RKO (cell line): Measurements from ENCODE around the gene OR5K3.
"Not testable (repeated sequence)": the region's sequence is repeated elsewhere in the genome, so short reads cannot be mapped to it uniquely, and the experiment has no call there.

Experiments used
- DNase-seq: peaks from one replicate; pipeline ENCODE4 v3.0.0-alpha.2; 2016; ENCODE audit warnings: low spot score

Gene OR5K3

GRCh38 chr3:98390366-98390765 lies at the start of gene OR5K3:
Gene OR5K3 (plus strand): TSS chr3:98390666. CDS start chr3:98390666, 0 bp downstream.
- no peak for DNase-seq

- DNase-seq: no peak
Measured at GRCh38 chr3:98341758-98342157, 48.7 kb upstream of the OR5K3 start.

- peak; percentile 11 for DNase-seq
Measured at GRCh38 chr3:98343647-98344507, 46.6 kb upstream of the OR5K3 start.

GRCh38 chr3:98350082-98350481 lies 40.4 kb upstream of the OR5K3 start:
- no peak for DNase-seq

GRCh38 chr3:98353554-98353953 lies 36.9 kb upstream of the OR5K3 start, which contains the start of gene OR5K4:
Gene OR5K4 (plus strand): TSS chr3:98353854. CDS start chr3:98353854, 0 bp downstream.
- DNase-seq: no peak

GRCh38 chr3:98359250-98359649 lies 31.2 kb upstream of the OR5K3 start:
- no peak for DNase-seq

GRCh38 chr3:98359993-98360675 lies 30.3 kb upstream of the OR5K3 start:
- DNase-seq: peak; percentile 34

GRCh38 chr3:98360681-98361080 lies 29.8 kb upstream of the OR5K3 start:
- no peak for DNase-seq

GRCh38 chr3:98361289-98361688 lies 29.2 kb upstream of the OR5K3 start:
- no peak for DNase-seq

- no peak for DNase-seq
Measured at GRCh38 chr3:98367464-98368246, 22.8 kb upstream of the OR5K3 start.

GRCh38 chr3:98371186-98371585 lies 19.3 kb upstream of the OR5K3 start:
- no peak for DNase-seq

- no peak for DNase-seq
Measured at GRCh38 chr3:98371853-98372252, 18.6 kb upstream of the OR5K3 start.

- no peak for DNase-seq
Measured at GRCh38 chr3:98372445-98372844, 18.0 kb upstream of the OR5K3 start.

- DNase-seq: no peak
Measured at GRCh38 chr3:98376631-98377030, 13.8 kb upstream of the OR5K3 start.

- no peak for DNase-seq
Measured at GRCh38 chr3:98388147-98388546, 2.3 kb upstream of the OR5K3 start.

- no peak for DNase-seq
Measured at GRCh38 chr3:98395101-98395500, 4.6 kb downstream of the OR5K3 start.

GRCh38 chr3:98396482-98396881 lies 6.0 kb downstream of the OR5K3 start:
- not testable (repeated sequence) for DNase-seq

- no peak for DNase-seq
Measured at GRCh38 chr3:98398513-98398912, 8.0 kb downstream of the OR5K3 start.

GRCh38 chr3:98402507-98402906 lies 12.0 kb downstream of the OR5K3 start:
- no peak for DNase-seq

GRCh38 chr3:98404010-98404409 lies 13.5 kb downstream of the OR5K3 start:
- no peak for DNase-seq

GRCh38 chr3:98406034-98406433 lies 15.6 kb downstream of the OR5K3 start:
- no peak for DNase-seq

GRCh38 chr3:98432575-98432974 lies 42.1 kb downstream of the OR5K3 start:
- DNase-seq: no peak
